K562 (cell line): ENCODE data around the gene ERO1B. TPM values are rescaled to one million over a fixed set of nuclear protein-coding genes. Genes with fewer than 3 reads are reported as not detected.
A peak's percentile ranks its signal among the peaks of the same experiment; 100 is the strongest.

Experiments used
- ATAC-seq: fragments of 200-7000 bp; cut with Tn5 transposase; 3 replicates; pipeline ENCODE4 v1.9.1; 2020; ENCODE audit warnings: moderate library complexity
- BruUV-seq: library from RNA; stranded (reverse); fragments of 400-500 nt; replicated peaks from 2 replicates; lab custom pipeline; 2021; lab: Mats Ljungman, UMichigan
- CTCF ChIA-PET: fragments of 300-600 bp; formaldehyde crosslinking; extraction: SDS; loops from one replicate; lab custom pipeline; 2021; ENCODE audit warnings: low intra/inter-chr PET ratio; lab: Yijun Ruan, JAX
- POLR2A ChIA-PET: fragments of 300-600, 350-650 bp; sonication (Branson Sonifier 250); formaldehyde crosslinking; extraction: SDS; loops from one replicate; lab custom pipeline; 2021; ENCODE audit warnings: antibody characterized with exemption, inconsistent platforms; lab: Yijun Ruan, JAX
- DNase-seq, 4 experiments: peaks; one replicate each; pipeline versions ENCODE4 v3.0.0 to v3.0.0-alpha.2; 2011 to 2018; ENCODE audit warnings: low spot score in 3 of 4, mixed read lengths in 3 of 4; ENCODE audit errors: extremely low read depth in 1 of 4
- FAIRE-seq: peaks from 2 replicates; lab custom pipeline; 2011; peaks lifted over from hg19 to GRCh38; lab: Jason Lieb, UNC
- H2AFZ ChIP-seq: 2 replicates; pipeline ENCODE4 v1.6.0; 2011; ENCODE audit warnings: low read depth, low read length, control low read depth, inconsistent platforms
- H3K27ac ChIP-seq: fragments of 200-600 bp; 3 replicates; pipeline ENCODE4 v1.8.0; 2011; ENCODE audit warnings: low read depth, mild to moderate bottlenecking, control low read depth, inconsistent platforms, low read length, moderate library complexity, mixed read lengths; ENCODE audit errors: extremely low read depth
- H3K27me3 ChIP-seq, 2 experiments: fragments of 300-600 bp in 1 of 2; 2 replicates in 1 of 2; 3 replicates in 1 of 2; pipeline versions ENCODE4 v1.6.0 to v1.8.0; 2011; ENCODE audit warnings: inconsistent platforms in 2 of 2, low read length in 2 of 2, mild to moderate bottlenecking in 1 of 2, mixed read lengths in 1 of 2, moderate library complexity in 1 of 2; ENCODE audit not compliant: control insufficient read depth in 2 of 2, insufficient read depth in 2 of 2
- H3K36me3 ChIP-seq: fragments of 300-600 bp; 3 replicates; pipeline ENCODE4 v1.8.0; 2011; ENCODE audit warnings: mild to moderate bottlenecking, low read length, inconsistent platforms; ENCODE audit not compliant: control insufficient read depth, insufficient read depth
- H3K4me1 ChIP-seq, 2 experiments: fragments of 200-600 bp in 1 of 2; replicated peaks in 1 of 2; 2 replicates in 1 of 2; 3 replicates in 1 of 2; pipeline versions ENCODE4 v1.5.1 to v1.8.0; 2011; ENCODE audit warnings: inconsistent platforms in 2 of 2, low read length in 2 of 2, mild to moderate bottlenecking in 1 of 2, mixed read lengths in 1 of 2, moderate library complexity in 1 of 2; ENCODE audit not compliant: control insufficient read depth in 2 of 2, insufficient read depth in 2 of 2
- H3K4me2 ChIP-seq: 2 replicates; pipeline ENCODE4 v1.6.1; 2011; ENCODE audit warnings: low read length, control low read depth, inconsistent platforms, mixed read lengths; ENCODE audit not compliant: insufficient read depth
- H3K4me3 ChIP-seq: fragments of 200-600 bp; sonication (generic), shearing (Covaris generic); 2 replicates; pipeline ENCODE4 v1.5.1; 2016; ENCODE audit warnings: control low read depth, inconsistent platforms
- H3K79me2 ChIP-seq: fragments of 200-600 bp; 3 replicates; pipeline ENCODE4 v1.8.0; 2011; ENCODE audit warnings: low read length, inconsistent platforms; ENCODE audit not compliant: control insufficient read depth, insufficient read depth
- H3K9ac ChIP-seq, 2 experiments: 2 replicates each; pipeline versions ENCODE4 v1.6.0 to v1.6.1; 2011; ENCODE audit warnings: low read depth in 2 of 2, low read length in 2 of 2, control low read depth in 1 of 2, inconsistent platforms in 1 of 2, mild to moderate bottlenecking in 1 of 2, mixed read lengths in 1 of 2; ENCODE audit not compliant: insufficient read depth in 1 of 2
- H3K9me1 ChIP-seq: one replicate; pipeline ENCODE4 v1.6.0; 2011; ENCODE audit warnings: inconsistent platforms, mild to moderate bottlenecking, low read length, moderate library complexity; ENCODE audit not compliant: control insufficient read depth, insufficient read depth
- H3K9me3 ChIP-seq: replicated peaks from 2 replicates; pipeline ENCODE4 v1.5.1; 2011; ENCODE audit warnings: low read depth, low read length, inconsistent platforms; ENCODE audit not compliant: control insufficient read depth, insufficient read depth
- H4K20me1 ChIP-seq: replicated peaks from 2 replicates; pipeline ENCODE4 v1.6.1; 2011; ENCODE audit warnings: low read length, inconsistent platforms, mixed read lengths; ENCODE audit not compliant: control insufficient read depth, insufficient read depth
- ATF3 ChIP-seq, 2 experiments: fragments of 450-650 bp in 1 of 2; sonication (generic) in 1 of 2; formaldehyde crosslinking in 1 of 2; IDR thresholded peaks in 1 of 2; conservative IDR thresholded peaks in 1 of 2; 2 replicates each; pipeline versions ENCODE4 v1.6.1 to v1.8.1; 2016 to 2023; ENCODE audit warnings: mild to moderate bottlenecking in 2 of 2, moderate library complexity in 2 of 2, inconsistent platforms in 1 of 2, missing genetic modification reagents in 1 of 2
- CBX3 ChIP-seq, 2 experiments: IDR thresholded peaks; 1 replicate in 1 of 2; 2 replicates in 1 of 2; pipeline ENCODE4 v1.6.1; 2012; ENCODE audit warnings: inconsistent platforms in 2 of 2, low read length in 2 of 2, borderline replicate concordance in 1 of 2, control low read depth in 1 of 2
- CEBPG ChIP-seq, 3 experiments: fragments of 200-800 bp in 1 of 3; sonication (Bioruptor generic) in 1 of 3; sonication (generic) in 1 of 3; formaldehyde crosslinking in 1 of 3; IDR thresholded peaks in 2 of 3; conservative IDR thresholded peaks in 1 of 3; 2 replicates each; pipeline versions ENCODE4 v1.6.1 to v1.8.0; 2016 to 2022; ENCODE audit warnings: missing compliant biosample characterization in 2 of 3, missing genetic modification characterization in 2 of 3, mild to moderate bottlenecking in 1 of 3, missing genetic modification reagents in 1 of 3
- GMEB1 ChIP-seq: fragments of 250-450 bp; sonication (Bioruptor Pico); IDR thresholded peaks from 2 replicates; pipeline ENCODE4 v1.4.0; 2020; ENCODE audit warnings: mild to moderate bottlenecking
- MTA1 ChIP-seq: fragments of 450-650 bp; IDR thresholded peaks from 2 replicates; pipeline ENCODE4 v1.6.1; 2017; ENCODE audit warnings: borderline replicate concordance
- RBFOX2 ChIP-seq: fragments of 200-400 bp; formaldehyde crosslinking; IDR thresholded peaks from 2 replicates; pipeline ENCODE4 v1.6.1; 2017; ENCODE audit warnings: low read depth, mild to moderate bottlenecking, low read length, moderate library complexity
- SMAD2 ChIP-seq: fragments of 150-350 bp; IDR thresholded peaks from 2 replicates; pipeline ENCODE4 v1.6.1; 2014; ENCODE audit warnings: low read depth, mild to moderate bottlenecking, low read length
- TAF9B ChIP-seq: fragments of 450-650 bp; IDR thresholded peaks from 2 replicates; pipeline ENCODE4 v1.6.1; 2018; ENCODE audit warnings: mild to moderate bottlenecking; ENCODE audit not compliant: partially characterized antibody
- ZC3H8 ChIP-seq: fragments of 450-650 bp; IDR thresholded peaks from 2 replicates; pipeline ENCODE4 v1.6.1; 2017
- ZNF121 ChIP-seq: sonication (generic); formaldehyde crosslinking; conservative IDR thresholded peaks from 2 replicates; pipeline ENCODE4 v1.8.0; 2022; ENCODE audit warnings: missing genetic modification reagents
- ZNF224 ChIP-seq: sonication (generic); formaldehyde crosslinking; IDR thresholded peaks from 2 replicates; pipeline ENCODE4 v1.8.0; 2022; ENCODE audit warnings: mild to moderate bottlenecking, missing genetic modification reagents
- ZNF311 ChIP-seq: fragments of 250-450 bp; sonication (Bioruptor Pico); IDR thresholded peaks from 2 replicates; pipeline ENCODE4 v1.4.0; 2020; ENCODE audit warnings: mild to moderate bottlenecking, moderate library complexity
- ZNF41 ChIP-seq: fragments of 250-450 bp; sonication (Bioruptor Pico); conservative IDR thresholded peaks from 2 replicates; pipeline ENCODE4 v1.4.0; 2020; ENCODE audit warnings: mild to moderate bottlenecking
- WGBS: fragments of 100-300 bp; shearing (Covaris generic); methylation state at CpG from one replicate; pipeline ENCODE4 v1.1.6; 2016; ENCODE audit warnings: low coverage, mixed read lengths; ENCODE audit not compliant: insufficient coverage; ENCODE audit errors: missing lambda C conversion rate; 5-methylcytosine and 5-hydroxymethylcytosine counted together
- in situ Hi-C: fragments of 300-500 bp; cut with MboI; formaldehyde crosslinking; loops from 4 replicates; pipeline ENCODE4 v1.15.0; 2018; ENCODE audit warnings: inconsistent platforms, mixed read lengths
- intact Hi-C: fragments of 100-400 bp; cut with micrococcal nuclease; formaldehyde crosslinking; loops from 2 replicates; pipeline ENCODE4 v1.14.2; 2022
- polyA plus RNA-seq, 8 experiments: library from polyadenylated mRNA; depleted of rRNA in 4 of 8; stranded (reverse) in 5 of 8; unstranded in 3 of 8; fragments of >200 nt; fragmentation: Nextera tagmentation in 2 of 8; fragmentation: Illumina TruSeq in 1 of 8; extraction: Ambion mirVana in 2 of 8; extraction: Trizol in 1 of 8; gene quantifications; 2 replicates each; pipeline versions ENCODE4 v1.2.1 to v1.2.3, GENCODE V29; 2011 to 2014; ENCODE audit warnings: inconsistent platforms in 1 of 8, missing spikeins in 1 of 8
- total RNA-seq, 7 experiments: library from RNA; depleted of rRNA in 6 of 7; stranded (reverse); fragments of >200 nt in 6 of 7; fragmentation: Illumina TruSeq in 2 of 7; extraction: Trizol in 2 of 7; gene quantifications; 2 replicates each; pipeline versions ENCODE4 v1.2.1 to v1.2.3, GENCODE V29; 2011 to 2021; ENCODE audit warnings: low replicate concordance in 1 of 7

ERO1B gene
- total and polyA plus RNA-seq, 9 of the 15 experiments (the other 6 are each of a cell fraction or from before 2014, with no cell fraction given) = 0.59 to 6.4 (median 4.2) TPM

GRCh38 chr1:236322566-236323409 is 41.0 kb upstream of the ERO1B start:
- Histone ChIP-seq H3K9me3 (peaks cover 3% of the 10 kb centered on the region; the same call in 1 of the 2 replicates), H4K20me1 (no peaks in the 10 kb centered on the region)
- CTCF ChIA-PET = no interaction called here

GRCh38 chr1:236321101-236321500 is 39.3 kb upstream of the ERO1B start:
- H3K36me3 ChIP-seq = no peaks in the 10 kb centered on the region
- DNase-seq (no peak), ATAC-seq (no peak), FAIRE-seq (no peak)
- intact Hi-C loops = no loop called here
- no peak overlapping the region for H3K9ac ChIP-seq
- ChIA-PET POLR2A (interaction anchor here (0.7 kb wide), 1 partner anchor 10 kb away, joined by 3 read pairs; no protein-coding TSS in a partner anchor), CTCF (no interaction called here)
- H3K4me2 ChIP-seq = no peak overlapping the region
- WGBS = 24% methylated on average over 5 of the region's 5 CpGs
- no peak overlapping the region for H3K4me3 ChIP-seq
- H3K9me1 ChIP-seq = no peaks in the 10 kb centered on the region
- in situ Hi-C loops = no loop called here
- H3K9me3 ChIP-seq = peaks cover 3% of the 10 kb centered on the region; the same call in 1 of the 2 replicates
- H3K4me1 ChIP-seq = no peaks in the 10 kb centered on the region
- H3K79me2 ChIP-seq = no peaks in the 10 kb centered on the region
- H4K20me1 ChIP-seq = no peaks in the 10 kb centered on the region
- no peak overlapping the region for H2AFZ ChIP-seq
- no TSS peak for BruUV-seq
- no peak overlapping the region for H3K27ac ChIP-seq
- H3K27me3 ChIP-seq = no peaks in the 10 kb centered on the region
- no peak for TF ChIP-seq GMEB1 (CRISPR knock-in tag)
- no peak for TF ChIP-seq ZNF41
- no peak for TF ChIP-seq SMAD2
- TF ChIP-seq ZNF311 (CRISPR knock-in tag) = no peak
- TF ChIP-seq ZC3H8 = no peak
- TF ChIP-seq TAF9B = no peak
- no peak for TF ChIP-seq ATF3 (IDR thresholded peaks at IDR 0.05)
- no peak for TF ChIP-seq ATF3 (CRISPR knock-in tag; conservative IDR thresholded peaks at IDR 0.05)
- TF ChIP-seq CEBPG (CRISPR knock-in tag; IDR thresholded peaks at IDR 0.05) = no peak
- no peak for TF ChIP-seq CEBPG (tag; conservative IDR thresholded peaks at IDR 0.05 in 1 of 2, IDR thresholded peaks at IDR 0.05 in 1 of 2)

More at GRCh38 chr1:236322566-236323409, 41.0 kb upstream of the ERO1B start:
- Histone ChIP-seq H3K4me3 (no peak overlapping the region), H3K4me2 (no peak overlapping the region), H3K4me1 (no peaks in the 10 kb centered on the region), H3K9me1 (no peaks in the 10 kb centered on the region), H2AFZ (no peak overlapping the region), H3K27me3 (no peaks in the 10 kb centered on the region), H3K9ac (no peak overlapping the region), H3K36me3 (no peaks in the 10 kb centered on the region), H3K79me2 (no peaks in the 10 kb centered on the region), H3K27ac (no peak overlapping the region)
- intact Hi-C loops (no loop called here), in situ Hi-C loops (no loop called here)
- DNase-seq (no peak), FAIRE-seq (no peak), ATAC-seq (no peak)
- no TSS peak for BruUV-seq
- WGBS = 3% methylated on average over 1 of the region's 1 CpG
- TF ChIP-seq MTA1 = no peak
- TF ChIP-seq ZNF121 (CRISPR knock-in tag) = peak; percentile 55
- peak in 1 of 2 experiments; percentile 11; a peak in 2 of 3 replicates for TF ChIP-seq CBX3 (IDR thresholded peaks at IDR 0.05; ENCODE audit: borderline replicate concordance in 1 of 2, low read length in 2 of 2)
- no peak for TF ChIP-seq RBFOX2
- TF ChIP-seq ZNF224 (CRISPR knock-in tag) = no peak
- POLR2A ChIA-PET = interaction anchor here (0.7 to 1.2 kb wide), 3 partner anchors 26 to 145 kb away, joined by 3 read pairs; no protein-coding TSS in a partner anchor
